H1 (cell line): ENCODE measurements around the gene CNPY4. TPM values are rescaled to one million over a fixed set of nuclear protein-coding genes. Genes with fewer than 3 reads are reported as not detected.

Source experiments
- CTCF ChIA-PET: fragments of 300-600 bp; sonication (Branson Sonifier 250); formaldehyde crosslinking; loops from one replicate; lab custom pipeline; 2021; ENCODE audit not compliant: partially characterized antibody; lab: Charles Lee
- POLR2A ChIA-PET: fragments of 300-600 bp; sonication (Branson Sonifier 250); formaldehyde crosslinking; loops from one replicate; lab custom pipeline; 2021; ENCODE audit warnings: inconsistent platforms; ENCODE audit not compliant: partially characterized antibody; lab: Charles Lee
- DNase-seq, 2 experiments: peaks; one replicate each; pipeline versions ENCODE4 v3.0.0 to v3.0.0-alpha.2; 2010 to 2022; ENCODE audit warnings: low spot score in 2 of 2, low read depth in 1 of 2, mixed read lengths in 1 of 2
- FAIRE-seq: peaks from 2 replicates; lab custom pipeline; 2011; peaks lifted over from hg19 to GRCh38; lab: Jason Lieb, UNC
- H2AFZ ChIP-seq: 2 replicates; pipeline ENCODE4 v1.8.1; 2012; ENCODE audit warnings: low read length, inconsistent platforms
- H2AK5ac ChIP-seq: 2 replicates; pipeline ENCODE4 v1.6.1; 2013; ENCODE audit warnings: low read depth, low read length
- H2BK120ac ChIP-seq: replicated peaks from 2 replicates; pipeline ENCODE3; 2013; ENCODE audit warnings: low read depth, low read length, inconsistent platforms
- H2BK12ac ChIP-seq: 2 replicates; pipeline ENCODE4 v1.6.1; 2013; ENCODE audit warnings: low read depth, low read length
- H2BK15ac ChIP-seq: 2 replicates; pipeline ENCODE4 v1.6.1; 2013; ENCODE audit warnings: low read length
- H2BK20ac ChIP-seq: 2 replicates; pipeline ENCODE4 v1.6.1; 2013; ENCODE audit warnings: low read length
- H2BK5ac ChIP-seq: 2 replicates; pipeline ENCODE4 v1.6.1; 2013; ENCODE audit warnings: low read depth, low read length
- H3K14ac ChIP-seq: 2 replicates; pipeline ENCODE4 v1.6.1; 2013; ENCODE audit warnings: inconsistent platforms; ENCODE audit not compliant: insufficient read length
- H3K18ac ChIP-seq: 2 replicates; pipeline ENCODE4 v1.6.1; 2013; ENCODE audit warnings: low read length; ENCODE audit errors: extremely low read depth
- H3K23ac ChIP-seq: 2 replicates; pipeline ENCODE4 v1.6.1; 2013; ENCODE audit warnings: inconsistent platforms; ENCODE audit not compliant: insufficient read length
- H3K23me2 ChIP-seq: 2 replicates; pipeline ENCODE4 v1.6.1; 2013; ENCODE audit warnings: low read depth, low read length
- H3K27ac ChIP-seq: 2 replicates; pipeline ENCODE4 v1.6.1; 2011; ENCODE audit warnings: low read depth, low read length, inconsistent platforms
- H3K27me3 ChIP-seq, 4 experiments: replicated peaks in 1 of 4; 1 replicate in 1 of 4; 2 replicates in 3 of 4; pipeline versions ENCODE4 v1.6.1 to v1.8.1; 2011 to 2013; ENCODE audit warnings: low read length in 3 of 4, mild to moderate bottlenecking in 3 of 4, inconsistent platforms in 2 of 4, mixed read lengths in 2 of 4, moderate library complexity in 1 of 4; ENCODE audit not compliant: control insufficient read depth in 3 of 4, insufficient read depth in 3 of 4; ENCODE audit errors: extremely low read depth in 1 of 4
- H3K36me3 ChIP-seq, 4 experiments: 2 replicates each; pipeline versions ENCODE4 v1.6.1 to v1.8.1; 2011 to 2013; ENCODE audit warnings: mild to moderate bottlenecking in 4 of 4, low read length in 3 of 4, moderate library complexity in 2 of 4, control low read depth in 1 of 4, inconsistent platforms in 1 of 4; ENCODE audit not compliant: insufficient read depth in 4 of 4, control insufficient read depth in 2 of 4
- H3K4ac ChIP-seq: replicated peaks from 2 replicates; pipeline ENCODE3; 2013; ENCODE audit warnings: low read length, low read depth, mixed read lengths, inconsistent platforms; ENCODE audit not compliant: insufficient read length
- H3K4me1 ChIP-seq, 4 experiments: replicated peaks in 1 of 4; 1 replicate in 1 of 4; 2 replicates in 3 of 4; pipeline versions ENCODE4 v1.6.1 to v1.8.1; 2011 to 2013; ENCODE audit warnings: low read length in 3 of 4, inconsistent platforms in 2 of 4, mixed read lengths in 1 of 4; ENCODE audit not compliant: insufficient read depth in 4 of 4, control insufficient read depth in 3 of 4
- H3K4me2 ChIP-seq, 2 experiments: 2 replicates each; pipeline versions ENCODE4 v1.6.1 to v1.8.1; 2011 to 2013; ENCODE audit warnings: low read depth in 2 of 2, low read length in 2 of 2, control low read depth in 1 of 2, inconsistent platforms in 1 of 2, mild to moderate bottlenecking in 1 of 2; ENCODE audit not compliant: insufficient read depth in 1 of 2
- H3K4me3 ChIP-seq, 4 experiments: fragments of 200-600, 300-600 bp in 1 of 4; sonication (generic), shearing (Covaris generic), sonication (Bioruptor Twin) in 1 of 4; 2 replicates each; pipeline versions ENCODE4 v1.5.1 to v1.8.1; 2011 to 2016; ENCODE audit warnings: low read length in 4 of 4, low read depth in 3 of 4, control low read depth in 2 of 4, inconsistent platforms in 2 of 4, mild to moderate bottlenecking in 2 of 4, mixed read lengths in 1 of 4, moderate library complexity in 1 of 4; ENCODE audit not compliant: insufficient read depth in 2 of 4; ENCODE audit errors: extremely low read depth in 1 of 4
- H3K56ac ChIP-seq: replicated peaks from 2 replicates; pipeline ENCODE3; 2013; ENCODE audit warnings: low read depth, mild to moderate bottlenecking, mixed read lengths, low read length, inconsistent platforms; ENCODE audit not compliant: insufficient read length
- H3K79me1 ChIP-seq: 2 replicates; pipeline ENCODE4 v1.6.1; 2013; ENCODE audit warnings: low read depth, low read length, control low read depth
- H3K79me2 ChIP-seq, 2 experiments: 2 replicates each; pipeline versions ENCODE4 v1.6.1 to v1.8.1; 2012 to 2013; ENCODE audit warnings: low read length in 2 of 2, mild to moderate bottlenecking in 2 of 2, inconsistent platforms in 1 of 2; ENCODE audit not compliant: insufficient read depth in 2 of 2, control insufficient read depth in 1 of 2
- H3K9ac ChIP-seq, 4 experiments: replicated peaks in 1 of 4; 1 replicate in 1 of 4; 2 replicates in 3 of 4; pipeline versions ENCODE4 v1.6.1 to v1.8.1; 2011 to 2013; ENCODE audit warnings: low read depth in 3 of 4, low read length in 3 of 4, control low read depth in 2 of 4, mild to moderate bottlenecking in 2 of 4, moderate library complexity in 2 of 4, inconsistent platforms in 1 of 4; ENCODE audit errors: extremely low read depth in 1 of 4
- H3K9me3 ChIP-seq, 2 experiments: 2 replicates each; pipeline versions ENCODE4 v1.6.1 to v1.8.1; 2012 to 2013; ENCODE audit warnings: mild to moderate bottlenecking in 2 of 2, moderate library complexity in 2 of 2, control low read depth in 1 of 2, inconsistent platforms in 1 of 2, low read depth in 1 of 2, low read length in 1 of 2, mixed read lengths in 1 of 2; ENCODE audit not compliant: insufficient read depth in 2 of 2
- H4K20me1 ChIP-seq, 2 experiments: replicated peaks in 1 of 2; 2 replicates each; pipeline versions ENCODE3 to v1.8.1; 2011 to 2013; ENCODE audit warnings: inconsistent platforms in 2 of 2, low read length in 2 of 2, mild to moderate bottlenecking in 1 of 2; ENCODE audit not compliant: insufficient read depth in 2 of 2, control insufficient read depth in 1 of 2
- H4K5ac ChIP-seq: 2 replicates; pipeline ENCODE4 v1.6.1; 2013; ENCODE audit warnings: low read length, low read depth, mixed read lengths, inconsistent platforms; ENCODE audit not compliant: insufficient read length
- H4K8ac ChIP-seq: 2 replicates; pipeline ENCODE4 v1.8.0; 2013; ENCODE audit warnings: mild to moderate bottlenecking, moderate library complexity, low read length, inconsistent platforms; ENCODE audit not compliant: insufficient read depth; ENCODE audit errors: extremely low read depth
- H4K91ac ChIP-seq: replicated peaks from 2 replicates; pipeline ENCODE3; 2013; ENCODE audit warnings: low read length, mixed read lengths, inconsistent platforms; ENCODE audit not compliant: insufficient read length
- KDM4A ChIP-seq: IDR thresholded peaks from one replicate; pipeline ENCODE4 v1.7.1; 2012; ENCODE audit warnings: low read depth, mild to moderate bottlenecking, moderate library complexity, low read length, inconsistent platforms; ENCODE audit not compliant: severe bottlenecking
- RAD21 ChIP-seq, 2 experiments: IDR thresholded peaks in 1 of 2; conservative IDR thresholded peaks in 1 of 2; 2 replicates each; pipeline ENCODE4 v1.6.1; 2011; ENCODE audit warnings: low read depth in 2 of 2, low read length in 2 of 2, improper control_type of control experiment in 1 of 2, inconsistent platforms in 1 of 2, mild to moderate bottlenecking in 1 of 2, moderate library complexity in 1 of 2
- SP2 ChIP-seq: IDR thresholded peaks from 2 replicates; pipeline ENCODE4 v1.6.1; 2012; ENCODE audit warnings: mild to moderate bottlenecking, low read length, inconsistent platforms
- TCF12 ChIP-seq: IDR thresholded peaks from 2 replicates; pipeline ENCODE4 v1.6.1; 2011; ENCODE audit warnings: low read depth, mild to moderate bottlenecking, low read length
- WGBS, 2 experiments: shearing (Covaris generic) in 1 of 2; methylation state at CpG; one replicate each; pipeline versions ENCODE4 v1.1.6 to v1.1.7; 2013 to 2015; ENCODE audit warnings: low lambda C conversion rate in 2 of 2, mixed read lengths in 2 of 2, inconsistent platforms in 1 of 2, low coverage in 1 of 2, missing lambda C conversion rate in 1 of 2; ENCODE audit not compliant: insufficient replicate concordance in 2 of 2, insufficient coverage in 1 of 2, insufficient read length in 1 of 2; ENCODE audit errors: extremely low coverage in 1 of 2, missing lambda C conversion rate in 1 of 2; 5-methylcytosine and 5-hydroxymethylcytosine counted together
- polyA plus RNA-seq, 7 experiments: library from polyadenylated mRNA; depleted of rRNA in 3 of 7; stranded (reverse) in 5 of 7; unstranded in 2 of 7; fragments of >200 nt in 5 of 7; fragments of 200-250 nt in 2 of 7; gene quantifications; 1 replicate in 5 of 7; 2 replicates in 1 of 7; 4 replicates in 1 of 7; pipeline versions ENCODE4 v1.2.1 to v1.2.3, GENCODE V29; 2011 to 2013; ENCODE audit warnings: missing spikeins in 2 of 7, mixed read lengths in 2 of 7
- total RNA-seq: library from RNA; stranded (reverse); fragmentation: NEBNext Ultra II Directional; extraction: Animal tissue kit (Norgen Biotek cat#: 25700); gene quantifications from 2 replicates; pipeline ENCODE4 v1.2.1, GENCODE V29; 2021
- TF ChIP-seq, protein P1 (sequence below), 3 experiments: IDR thresholded peaks; 1 replicate in 2 of 3; 2 replicates in 1 of 3; pipeline versions ENCODE4 v1.5.1 to v1.6.1; 2011; ENCODE audit warnings: low read length in 3 of 3, mild to moderate bottlenecking in 3 of 3, inconsistent platforms in 2 of 3, low read depth in 1 of 3, moderate library complexity in 1 of 3; ENCODE audit not compliant: insufficient read depth in 1 of 3; ENCODE audit errors: control extremely low read depth in 1 of 3
- TF ChIP-seq, protein P2 (sequence below): IDR thresholded peaks from 2 replicates; pipeline ENCODE4 v1.6.1; 2011; ENCODE audit warnings: low read depth, mild to moderate bottlenecking, low read length; ENCODE audit not compliant: insufficient read depth

The CNPY4 gene
- total and polyA plus RNA-seq, 2 of the 8 experiments (the other 6 are each of a cell fraction or from before 2014, with no cell fraction given): 10.2 to 15.3 TPM

DNA sequence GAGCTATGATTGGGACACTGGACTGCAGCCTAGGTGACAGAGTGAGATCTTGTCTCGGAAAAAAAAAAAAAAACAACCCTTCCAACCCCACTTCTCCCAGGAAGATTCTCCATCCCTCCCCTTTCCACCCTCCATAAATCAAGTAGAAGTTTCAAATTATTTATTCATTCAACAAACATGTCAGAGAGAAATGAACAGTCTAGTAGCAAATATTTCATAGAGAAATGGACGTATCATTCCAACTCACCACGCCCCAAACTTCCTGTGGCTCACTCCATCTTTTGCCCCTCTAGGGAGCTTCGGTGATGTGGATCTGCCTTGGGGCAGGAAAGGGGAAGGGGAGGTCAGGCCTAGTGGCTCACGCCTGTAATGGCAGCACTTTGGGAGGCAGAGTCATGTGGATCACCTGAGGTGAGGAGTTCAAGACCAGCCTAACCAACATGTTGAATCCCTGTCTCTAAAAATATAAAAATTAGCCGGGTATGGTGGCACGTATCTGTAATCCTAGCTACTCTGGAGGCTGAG, 39.7 kb downstream of the CNPY4 start:
- H3K4ac ChIP-seq: peak overlapping the region; percentile 84
- no peak overlapping the region for H4K91ac ChIP-seq
- FAIRE-seq (no peak), DNase-seq (no peak)
- no peak overlapping the region for H3K14ac ChIP-seq
- POLR2A ChIA-PET: interaction anchor here (0.8 to 9.9 kb wide), 8 partner anchors 9 to 64 kb away, joined by 3 to 145 read pairs (median 4); partner anchors contain the start of genes AP4M1, GAL3ST4, LAMTOR4 and MBLAC1
- peak overlapping the region; percentile 11 for H4K5ac ChIP-seq
- no peak overlapping the region for H2BK120ac ChIP-seq
- H3K79me1 ChIP-seq: no peaks in the 10 kb centered on the region; the same call in 1 of the 2 replicates
- CTCF ChIA-PET: interaction anchor here (1.0 to 7.9 kb wide), 5 partner anchors 11 to 33 kb away, joined by 3 to 83 read pairs (median 3); partner anchors contain the start of gene LAMTOR4
- H4K20me1 ChIP-seq: peaks cover 9 to 26% of the 10 kb centered on the region in 2 experiments
- TF ChIP-seq, protein P1, sequence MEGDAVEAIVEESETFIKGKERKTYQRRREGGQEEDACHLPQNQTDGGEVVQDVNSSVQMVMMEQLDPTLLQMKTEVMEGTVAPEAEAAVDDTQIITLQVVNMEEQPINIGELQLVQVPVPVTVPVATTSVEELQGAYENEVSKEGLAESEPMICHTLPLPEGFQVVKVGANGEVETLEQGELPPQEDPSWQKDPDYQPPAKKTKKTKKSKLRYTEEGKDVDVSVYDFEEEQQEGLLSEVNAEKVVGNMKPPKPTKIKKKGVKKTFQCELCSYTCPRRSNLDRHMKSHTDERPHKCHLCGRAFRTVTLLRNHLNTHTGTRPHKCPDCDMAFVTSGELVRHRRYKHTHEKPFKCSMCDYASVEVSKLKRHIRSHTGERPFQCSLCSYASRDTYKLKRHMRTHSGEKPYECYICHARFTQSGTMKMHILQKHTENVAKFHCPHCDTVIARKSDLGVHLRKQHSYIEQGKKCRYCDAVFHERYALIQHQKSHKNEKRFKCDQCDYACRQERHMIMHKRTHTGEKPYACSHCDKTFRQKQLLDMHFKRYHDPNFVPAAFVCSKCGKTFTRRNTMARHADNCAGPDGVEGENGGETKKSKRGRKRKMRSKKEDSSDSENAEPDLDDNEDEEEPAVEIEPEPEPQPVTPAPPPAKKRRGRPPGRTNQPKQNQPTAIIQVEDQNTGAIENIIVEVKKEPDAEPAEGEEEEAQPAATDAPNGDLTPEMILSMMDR (IDR thresholded peaks at IDR 0.05; ENCODE audit: control extremely low read depth in 1 of 3, insufficient read depth in 1 of 3, low read depth in 1 of 3, low read length in 3 of 3): peak in 2 of 3 experiments; percentile 22 to 32; a peak in 2 of 4 replicates
- TF ChIP-seq, protein P2, sequence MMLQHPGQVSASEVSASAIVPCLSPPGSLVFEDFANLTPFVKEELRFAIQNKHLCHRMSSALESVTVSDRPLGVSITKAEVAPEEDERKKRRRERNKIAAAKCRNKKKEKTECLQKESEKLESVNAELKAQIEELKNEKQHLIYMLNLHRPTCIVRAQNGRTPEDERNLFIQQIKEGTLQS: no peak
- 0 out of 4 replicates have a peak, but pooled peaks of 1 of the 2 experiments have one; percentile 1 for TF ChIP-seq RAD21 (IDR thresholded peaks at IDR 0.05 in 1 of 2, conservative IDR thresholded peaks at IDR 0.05 in 1 of 2; ENCODE audit: low read depth in 2 of 2, low read length in 2 of 2)
- TF ChIP-seq TCF12: no peak
- TF ChIP-seq SP2: no peak
- no peak for TF ChIP-seq KDM4A
- no peak overlapping the region for H3K27ac ChIP-seq
- H3K4me1 ChIP-seq: peaks cover 0 to 15% (median 9%) of the 10 kb centered on the region in 4 experiments; a peak in 5 of 7 replicates
- H3K56ac ChIP-seq: no peak overlapping the region
- no peak overlapping the region for H2AK5ac ChIP-seq
- no peak overlapping the region for H2BK20ac ChIP-seq
- no peaks in the 10 kb centered on the region for H3K9me3 ChIP-seq
- H3K27me3 ChIP-seq: no peaks in the 10 kb centered on the region
- no peak overlapping the region for H3K18ac ChIP-seq
- no peaks in the 10 kb centered on the region for H3K79me2 ChIP-seq
- H2AFZ ChIP-seq: no peak overlapping the region
- peak overlapping the region; percentile 57 to 88 (median 80); a peak in 5 of 8 replicates for H3K4me3 ChIP-seq
- no peak overlapping the region for H3K9ac ChIP-seq
- 81% methylated on average over 7 of the region's 7 CpGs; no CpG with 5 or more reads in 1 of the 2 experiments for WGBS, 2 experiments
- H3K36me3 ChIP-seq: peaks cover 6 to 29% (median 16%) of the 10 kb centered on the region in 4 experiments
- H2BK15ac ChIP-seq: no peak overlapping the region
- H3K4me2 ChIP-seq: peak overlapping the region; percentile 75 to 94; a peak in 2 of 4 replicates
- H3K23me2 ChIP-seq: peaks cover 6% of the 10 kb centered on the region
- H2BK12ac ChIP-seq: no peak overlapping the region
- no peak overlapping the region for H4K8ac ChIP-seq
- H3K23ac ChIP-seq: no peak overlapping the region
- no peak overlapping the region for H2BK5ac ChIP-seq
